Endothelial cell of umbilical vein (primary cell): ENCODE data around the gene TSPEAR. TPM values are rescaled to one million over a fixed set of nuclear protein-coding genes. Genes with fewer than 3 reads are reported as not detected.

Experiments used
- BruUV-seq: library from RNA; stranded (reverse); fragments of 400-500 nt; replicated peaks from 2 replicates; lab custom pipeline; 2021; lab: Mats Ljungman, UMichigan
- CTCF ChIA-PET: fragments of 300-600, 350-600 bp; sonication (Branson Sonifier 250); formaldehyde crosslinking; loops from one replicate; lab custom pipeline; 2021; ENCODE audit warnings: antibody characterized with exemption, inconsistent platforms; lab: Charles Lee
- POLR2A ChIA-PET: fragments of 300-600, 350-600 bp; sonication (Branson Sonifier 250); formaldehyde crosslinking; loops from one replicate; lab custom pipeline; 2021; ENCODE audit warnings: antibody characterized with exemption, inconsistent platforms; lab: Charles Lee
- DNase-seq: peaks from one replicate; pipeline ENCODE4 v3.0.0-alpha.2; 2011; ENCODE audit warnings: low read depth, low spot score
- FAIRE-seq: peaks from 2 replicates; lab custom pipeline; 2011; peaks lifted over from hg19 to GRCh38; lab: Jason Lieb, UNC
- H2AFZ ChIP-seq: 2 replicates; pipeline ENCODE4 v1.6.0; 2012; ENCODE audit warnings: low read depth, low read length, control low read depth, inconsistent platforms
- H3K27ac ChIP-seq: 2 replicates; pipeline ENCODE4 v1.5.1; 2011; ENCODE audit warnings: low read depth, mild to moderate bottlenecking, control low read depth, low read length, moderate library complexity; ENCODE audit not compliant: insufficient read depth
- H3K27me3 ChIP-seq, 2 experiments: 2 replicates each; pipeline versions ENCODE4 v1.6.0 to v1.6.1; 2011; ENCODE audit warnings: low read length in 2 of 2, mixed read lengths in 1 of 2; ENCODE audit not compliant: control insufficient read depth in 2 of 2, insufficient read depth in 2 of 2
- H3K36me3 ChIP-seq, 2 experiments: 2 replicates in 1 of 2; 3 replicates in 1 of 2; pipeline ENCODE4 v1.5.1; 2011; ENCODE audit warnings: low read length in 2 of 2, mild to moderate bottlenecking in 1 of 2, moderate library complexity in 1 of 2; ENCODE audit not compliant: control insufficient read depth in 2 of 2, insufficient read depth in 2 of 2; ENCODE audit errors: extremely low read depth in 1 of 2
- H3K4me1 ChIP-seq: 3 replicates; pipeline ENCODE4 v1.5.1; 2011; ENCODE audit warnings: mild to moderate bottlenecking, low read length; ENCODE audit not compliant: control insufficient read depth, insufficient read depth; ENCODE audit errors: extremely low read depth
- H3K4me2 ChIP-seq: 2 replicates; pipeline ENCODE4 v1.6.1; 2011; ENCODE audit warnings: low read length, control low read depth, mixed read lengths; ENCODE audit not compliant: insufficient read depth
- H3K4me3 ChIP-seq, 3 experiments: fragments of 200-600 bp in 1 of 3; sonication (generic), shearing (Covaris generic) in 1 of 3; replicated peaks in 1 of 3; 2 replicates each; pipeline ENCODE4 v1.5.1; 2011 to 2016; ENCODE audit warnings: control low read depth in 3 of 3, low read length in 3 of 3, mild to moderate bottlenecking in 2 of 3, inconsistent platforms in 1 of 3, low read depth in 1 of 3, moderate library complexity in 1 of 3; ENCODE audit not compliant: insufficient read depth in 1 of 3
- H3K79me2 ChIP-seq: 2 replicates; pipeline ENCODE4 v1.6.0; 2012; ENCODE audit warnings: low read length, inconsistent platforms; ENCODE audit not compliant: control insufficient read depth, insufficient read depth
- H3K9ac ChIP-seq: replicated peaks from 2 replicates; pipeline ENCODE3; 2011; ENCODE audit warnings: low read length, control low read depth; ENCODE audit not compliant: insufficient read depth; ENCODE audit errors: extremely low read depth
- H3K9me1 ChIP-seq: replicated peaks from 3 replicates; pipeline ENCODE4 v1.6.0; 2011; ENCODE audit warnings: mild to moderate bottlenecking, low read length; ENCODE audit not compliant: control insufficient read depth, insufficient read depth; ENCODE audit errors: extremely low read depth
- H3K9me3 ChIP-seq: replicated peaks from 2 replicates; pipeline ENCODE4 v1.5.1; 2012; ENCODE audit warnings: low read length, inconsistent platforms; ENCODE audit not compliant: control insufficient read depth, insufficient read depth
- H4K20me1 ChIP-seq: replicated peaks from 2 replicates; pipeline ENCODE3; 2011; ENCODE audit warnings: mild to moderate bottlenecking, low read length; ENCODE audit not compliant: control insufficient read depth, insufficient read depth; ENCODE audit errors: extremely low read depth
- CTCF ChIP-seq, 2 donors: IDR thresholded peaks; 1 replicate in 1 of 2; 2 replicates in 1 of 2; pipeline ENCODE4 v1.5.1; 2011; ENCODE audit warnings: low read length in 2 of 2, mild to moderate bottlenecking in 2 of 2, moderate library complexity in 2 of 2, control low read depth in 1 of 2, inconsistent platforms in 1 of 2, low read depth in 1 of 2; ENCODE audit not compliant: insufficient read depth in 1 of 2; ENCODE audit errors: extremely low read depth in 1 of 2
- EZH2 ChIP-seq: IDR thresholded peaks from 2 replicates; pipeline ENCODE4 v1.6.1; 2012; ENCODE audit warnings: borderline replicate concordance, low read depth, mild to moderate bottlenecking, moderate library complexity, low read length, inconsistent platforms; ENCODE audit not compliant: severe bottlenecking
- FOS ChIP-seq: IDR thresholded peaks from 2 replicates; pipeline ENCODE4 v1.6.1; 2011; ENCODE audit warnings: mild to moderate bottlenecking, low read length, moderate library complexity, borderline replicate concordance; ENCODE audit not compliant: insufficient read depth
- GATA2 ChIP-seq: IDR thresholded peaks from 2 replicates; pipeline ENCODE4 v1.7.0; 2011; ENCODE audit warnings: low read depth, mild to moderate bottlenecking, moderate library complexity, mixed read lengths, low read length; ENCODE audit not compliant: insufficient read length, insufficient read depth
- JUN ChIP-seq: IDR thresholded peaks from 2 replicates; pipeline ENCODE4 v1.6.1; 2011; ENCODE audit warnings: borderline replicate concordance, low read depth; ENCODE audit not compliant: insufficient read length, insufficient read depth
- MAX ChIP-seq: IDR thresholded peaks from 2 replicates; pipeline ENCODE4 v1.6.1; 2011; ENCODE audit not compliant: insufficient read depth, insufficient read length
- MYC ChIP-seq: IDR thresholded peaks from one replicate; pipeline ENCODE4 v1.6.1; 2011; ENCODE audit warnings: mild to moderate bottlenecking, low read depth, low read length
- POLR2A ChIP-seq: IDR thresholded peaks from 2 replicates; pipeline ENCODE4 v1.6.1; 2012; ENCODE audit warnings: low read depth, mild to moderate bottlenecking, control low read depth, low read length
- POLR2AphosphoS5 ChIP-seq: IDR thresholded peaks from 2 replicates; pipeline ENCODE4 v1.6.1; 2012; ENCODE audit warnings: low read depth, mild to moderate bottlenecking, control low read depth, low read length, moderate library complexity; ENCODE audit not compliant: insufficient read depth
- dilution Hi-C: fragments of 300-500 bp; cut with MboI; formaldehyde crosslinking; loops from one replicate; pipeline ENCODE4 v1.15.0; 2019; ENCODE audit warnings: low sequenced_read_pairs; ENCODE audit not compliant: extremely low pct_ligation_motif_present
- intact Hi-C: fragments of 100-400 bp; cut with micrococcal nuclease; formaldehyde crosslinking; loops from one replicate; pipeline ENCODE4 v1.10.0; 2022
- polyA plus RNA-seq, 4 experiments: library from polyadenylated mRNA; depleted of rRNA in 3 of 4; stranded (reverse) in 3 of 4; unstranded in 1 of 4; fragments of >200 nt; gene quantifications; 2 replicates each; pipeline versions ENCODE4 v1.2.1 to v1.2.3, GENCODE V29; 2011 to 2012; ENCODE audit warnings: missing spikeins in 1 of 4
- total RNA-seq: library from RNA; stranded (reverse); gene quantifications from 2 replicates; pipeline ENCODE4 v1.2.3, GENCODE V29; 2021

The TSPEAR gene
- total and polyA plus RNA-seq, 2 donors (not counting 3 experiments of a cell fraction or from before 2014, with no cell fraction given): 0.01 TPM; not detected in 1

GRCh38 chr21:44492567-44493385, 218.6 kb downstream of the TSPEAR start:
- Histone ChIP-seq H3K27me3 (peaks cover 2 to 8% of the 10 kb centered on the region in 2 experiments), H3K4me1 (no peaks in the 10 kb centered on the region), H3K27ac (no peak overlapping the region), H2AFZ (no peak overlapping the region), H3K9ac (no peak overlapping the region), H4K20me1 (no peaks in the 10 kb centered on the region), H3K9me1 (no peaks in the 10 kb centered on the region), H3K79me2 (no peaks in the 10 kb centered on the region), H3K4me2 (no peak overlapping the region), H3K4me3 (no peak overlapping the region), H3K9me3 (no peaks in the 10 kb centered on the region), H3K36me3 (no peaks in the 10 kb centered on the region)
- ChIA-PET CTCF (interaction anchor here (1.0 kb wide), 1 partner anchor 13 kb away, joined by 3 read pairs; no protein-coding TSS in a partner anchor), POLR2A (no interaction called here)
- intact Hi-C loops: no loop called here
- DNase-seq (no peak), FAIRE-seq (no peak)
- BruUV-seq: TSS peak; percentile 81
- no peak for TF ChIP-seq CTCF (IDR thresholded peaks at IDR 0.05; ENCODE audit: extremely low read depth in 1 of 2, insufficient read depth in 1 of 2, low read depth in 1 of 2, low read length in 2 of 2)
- no peak for TF ChIP-seq POLR2AphosphoS5
- no peak for TF ChIP-seq POLR2A
- TF ChIP-seq MAX: no peak
- no peak for TF ChIP-seq MYC
- no peak for TF ChIP-seq JUN
- no peak for TF ChIP-seq EZH2
- no peak for TF ChIP-seq FOS
- no peak for TF ChIP-seq GATA2
- dilution Hi-C loops: no loop called here
